Glutamatergic neuron (in vitro differentiated cells): ENCODE results near the gene RHAG. TPM values are rescaled to one million over a fixed set of nuclear protein-coding genes. Genes with fewer than 3 reads are reported as not detected.
"Not testable (repeated sequence)": the region's sequence is repeated elsewhere in the genome, so short reads cannot be mapped to it uniquely, and the experiment has no call there.

Experiments
- DNase-seq: peaks from one replicate; pipeline ENCODE4 v3.0.0; 2022
- H3K27ac Mint-ChIP-seq: one replicate; pipeline ENCODE4 v1.8.0; 2020; ENCODE audit warnings: mild to moderate bottlenecking, mixed read lengths, inconsistent platforms; ENCODE audit not compliant: unreplicated experiment
- H3K27me3 Mint-ChIP-seq: one replicate; pipeline ENCODE4 v1.8.0; 2020; ENCODE audit warnings: mild to moderate bottlenecking, moderate library complexity, mixed read lengths, inconsistent platforms; ENCODE audit not compliant: unreplicated experiment
- H3K36me3 Mint-ChIP-seq: one replicate; pipeline ENCODE4 v1.8.0; 2020; ENCODE audit warnings: mild to moderate bottlenecking, mixed read lengths, inconsistent platforms; ENCODE audit not compliant: unreplicated experiment
- H3K4me1 Mint-ChIP-seq: one replicate; pipeline ENCODE4 v1.8.0; 2020; ENCODE audit warnings: mild to moderate bottlenecking, low read depth, mixed read lengths, inconsistent platforms; ENCODE audit not compliant: unreplicated experiment
- H3K4me3 Mint-ChIP-seq: one replicate; pipeline ENCODE4 v1.8.0; 2020; ENCODE audit warnings: mild to moderate bottlenecking, mixed read lengths, inconsistent platforms; ENCODE audit not compliant: unreplicated experiment
- H3K9me3 Mint-ChIP-seq: one replicate; pipeline ENCODE4 v1.8.0; 2020; ENCODE audit warnings: mild to moderate bottlenecking, moderate library complexity, mixed read lengths, inconsistent platforms; ENCODE audit not compliant: unreplicated experiment
- CTCF ChIP-seq: fragments of 200-600 bp; sonication (generic); IDR thresholded peaks from one replicate; pipeline ENCODE4 v1.5.0; 2021; ENCODE audit not compliant: partially characterized antibody, unreplicated experiment
- total RNA-seq: library from RNA; stranded (reverse); fragmentation: NEBNext Ultra II Directional; extraction: Animal tissue kit (Norgen Biotek cat#: 25700); gene quantifications from one replicate; pipeline ENCODE4 v1.2.1, GENCODE V29; 2021; ENCODE audit not compliant: unreplicated experiment

RHAG gene
- total RNA-seq, 1 donor from 2014 or later: not detected

- no peak overlapping the region for H3K4me3 Mint-ChIP-seq
- no peaks in the 10 kb centered on the region for H3K36me3 Mint-ChIP-seq
- no peaks in the 10 kb centered on the region for H3K4me1 Mint-ChIP-seq
- no peak for TF ChIP-seq CTCF
- DNase-seq: no peak
- peaks cover 2% of the 10 kb centered on the region for H3K9me3 Mint-ChIP-seq
- no peak overlapping the region for H3K27ac Mint-ChIP-seq
- H3K27me3 Mint-ChIP-seq: peaks cover 2% of the 10 kb centered on the region
These were observed 9.8 kb downstream of the RHAG start for GRCh38 chr6:49626811-49627210.

- H3K36me3 Mint-ChIP-seq: no peaks in the 10 kb centered on the region
- H3K4me3 Mint-ChIP-seq: no peak overlapping the region
- TF ChIP-seq CTCF: no peak
- no peak overlapping the region for H3K27ac Mint-ChIP-seq
- DNase-seq: no peak
- no peaks in the 10 kb centered on the region for H3K4me1 Mint-ChIP-seq
- no peaks in the 10 kb centered on the region for H3K27me3 Mint-ChIP-seq
- H3K9me3 Mint-ChIP-seq: no peaks in the 10 kb centered on the region
These were observed 18.4 kb downstream of the RHAG start for GRCh38 chr6:49618257-49618656.

- not testable (repeated sequence) for H3K9me3 Mint-ChIP-seq, DNase-seq, H3K36me3 Mint-ChIP-seq, H3K27me3 Mint-ChIP-seq, H3K27ac Mint-ChIP-seq, H3K4me3 Mint-ChIP-seq, H3K4me1 Mint-ChIP-seq
These were observed 22.5 kb downstream of the RHAG start for GRCh38 chr6:49614144-49614543.

- Mint-ChIP-seq H3K4me1 (no peaks in the 10 kb centered on the region), H3K4me3 (no peak overlapping the region), H3K36me3 (no peaks in the 10 kb centered on the region), H3K27ac (no peak overlapping the region), H3K27me3 (no peaks in the 10 kb centered on the region), H3K9me3 (no peaks in the 10 kb centered on the region)
- no peak for DNase-seq
- TF ChIP-seq CTCF: no peak
These were observed 27.4 kb downstream of the RHAG start for GRCh38 chr6:49609285-49609684.

GRCh38 chr6:49608275-49608674 is 28.4 kb downstream of the RHAG start:
- not testable (repeated sequence) for H3K27ac Mint-ChIP-seq, H3K4me1 Mint-ChIP-seq, H3K9me3 Mint-ChIP-seq, H3K36me3 Mint-ChIP-seq, H3K27me3 Mint-ChIP-seq, H3K4me3 Mint-ChIP-seq, DNase-seq

GRCh38 chr6:49607391-49607982 is 29.2 kb downstream of the RHAG start:
- H3K9me3 Mint-ChIP-seq: no peaks in the 10 kb centered on the region
- TF ChIP-seq CTCF: peak; percentile 54
- DNase-seq: no peak
- H3K4me1 Mint-ChIP-seq: no peaks in the 10 kb centered on the region
- no peaks in the 10 kb centered on the region for H3K36me3 Mint-ChIP-seq
- H3K27ac Mint-ChIP-seq: no peak overlapping the region
- no peaks in the 10 kb centered on the region for H3K27me3 Mint-ChIP-seq
- H3K4me3 Mint-ChIP-seq: no peak overlapping the region
